Trophoblast cell (in vitro differentiated cells and primary cell): ENCODE measurements around the gene ZNF334.

Source experiments
- DNase-seq, 2 donors: peaks; one replicate each; pipeline ENCODE4 v3.0.0-alpha.2; 2016
- H2AFZ ChIP-seq: 2 replicates; pipeline ENCODE4 v1.6.1; 2013; ENCODE audit warnings: low read length, moderate library complexity, mild to moderate bottlenecking; ENCODE audit not compliant: insufficient read depth, poor library complexity
- H2AK5ac ChIP-seq: 2 replicates; pipeline ENCODE4 v1.6.1; 2013; ENCODE audit warnings: mild to moderate bottlenecking, low read length
- H2BK120ac ChIP-seq: 2 replicates; pipeline ENCODE4 v1.6.1; 2013; ENCODE audit warnings: low read length, mild to moderate bottlenecking, moderate library complexity; ENCODE audit not compliant: insufficient read depth, poor library complexity
- H2BK12ac ChIP-seq: 2 replicates; pipeline ENCODE4 v1.6.1; 2013; ENCODE audit warnings: mild to moderate bottlenecking, low read length, moderate library complexity
- H2BK5ac ChIP-seq: 2 replicates; pipeline ENCODE4 v1.6.1; 2013; ENCODE audit warnings: low read length, low read depth, moderate library complexity, mild to moderate bottlenecking; ENCODE audit not compliant: poor library complexity
- H3K14ac ChIP-seq: 2 replicates; pipeline ENCODE4 v1.6.1; 2013; ENCODE audit warnings: mild to moderate bottlenecking, low read length
- H3K18ac ChIP-seq: 2 replicates; pipeline ENCODE4 v1.6.1; 2013; ENCODE audit warnings: mild to moderate bottlenecking, low read length
- H3K23ac ChIP-seq: 2 replicates; pipeline ENCODE4 v1.6.1; 2013; ENCODE audit warnings: low read length
- H3K27ac ChIP-seq: 2 replicates; pipeline ENCODE4 v1.5.1; 2013; ENCODE audit warnings: low read depth, mild to moderate bottlenecking, inconsistent platforms, low read length, moderate library complexity
- H3K27me3 ChIP-seq: 2 replicates; pipeline ENCODE4 v1.6.1; 2013; ENCODE audit warnings: inconsistent platforms, mild to moderate bottlenecking, low read length, moderate library complexity; ENCODE audit not compliant: insufficient read depth
- H3K36me3 ChIP-seq, 2 experiments: 1 replicate in 1 of 2; 2 replicates in 1 of 2; pipeline ENCODE4 v1.6.1; 2013; ENCODE audit warnings: low read length in 2 of 2, mild to moderate bottlenecking in 2 of 2, moderate library complexity in 1 of 2; ENCODE audit not compliant: insufficient read depth in 2 of 2, control insufficient read depth in 1 of 2
- H3K4ac ChIP-seq: 2 replicates; pipeline ENCODE4 v1.6.1; 2013; ENCODE audit warnings: low read depth, mild to moderate bottlenecking, low read length, moderate library complexity
- H3K4me1 ChIP-seq, 2 experiments: 1 replicate in 1 of 2; 2 replicates in 1 of 2; pipeline ENCODE4 v1.6.1; 2013; ENCODE audit warnings: low read length in 2 of 2, mild to moderate bottlenecking in 2 of 2, moderate library complexity in 1 of 2; ENCODE audit not compliant: insufficient read depth in 2 of 2, control insufficient read depth in 1 of 2
- H3K4me2 ChIP-seq: 2 replicates; pipeline ENCODE4 v1.6.1; 2013; ENCODE audit warnings: inconsistent platforms, mild to moderate bottlenecking, low read length, moderate library complexity
- H3K4me3 ChIP-seq: 2 replicates; pipeline ENCODE4 v1.5.1; 2013; ENCODE audit warnings: mild to moderate bottlenecking, low read depth, low read length, inconsistent platforms
- H3K79me1 ChIP-seq: one replicate; pipeline ENCODE4 v1.6.1; 2013; ENCODE audit warnings: low read length
- H3K79me2 ChIP-seq: 2 replicates; pipeline ENCODE4 v1.6.1; 2013; ENCODE audit warnings: low read length, mild to moderate bottlenecking; ENCODE audit not compliant: control insufficient read depth, insufficient read depth, poor library complexity
- H3K9ac ChIP-seq: 2 replicates; pipeline ENCODE4 v1.6.1; 2013; ENCODE audit warnings: mild to moderate bottlenecking, low read length
- H3K9me3 ChIP-seq: 2 replicates; pipeline ENCODE4 v1.6.1; 2013; ENCODE audit warnings: low read depth, mild to moderate bottlenecking, control low read depth, inconsistent platforms, low read length; ENCODE audit not compliant: insufficient read depth
- H4K12ac ChIP-seq: 2 replicates; pipeline ENCODE4 v1.6.1; 2013; ENCODE audit warnings: low read depth, mild to moderate bottlenecking, low read length, moderate library complexity
- H4K8ac ChIP-seq: 2 replicates; pipeline ENCODE4 v1.6.1; 2013; ENCODE audit warnings: low read depth, mild to moderate bottlenecking, low read length, moderate library complexity
- H4K91ac ChIP-seq: one replicate; pipeline ENCODE4 v1.6.1; 2013; ENCODE audit warnings: low read depth, mild to moderate bottlenecking, low read length, moderate library complexity
- WGBS: extraction: QIAGEN DNeasy Blood & Tissue Kit; methylation state at CpG from one replicate; pipeline ENCODE4 v1.1.7; 2013; ENCODE audit warnings: missing lambda C conversion rate; ENCODE audit not compliant: insufficient read length, insufficient coverage; ENCODE audit errors: extremely low coverage; 5-methylcytosine and 5-hydroxymethylcytosine counted together

ZNF334 gene

GRCh38 chr20:46544576-46544975 lies 31.2 kb upstream of the ZNF334 start:
- H3K4me2 ChIP-seq, result no peak overlapping the region
- H3K36me3 ChIP-seq, result no peaks in the 10 kb centered on the region
- no peak overlapping the region for H2BK5ac ChIP-seq
- H3K4ac ChIP-seq, result no peak overlapping the region
- no peak overlapping the region for H3K18ac ChIP-seq
- peaks cover 1% of the 10 kb centered on the region for H3K9me3 ChIP-seq
- H3K79me2 ChIP-seq, result no peaks in the 10 kb centered on the region
- no peak overlapping the region for H2AK5ac ChIP-seq
- H4K12ac ChIP-seq, result no peak overlapping the region
- no peaks in the 10 kb centered on the region for H3K4me1 ChIP-seq
- WGBS, result no CpG with 5 or more reads among the region's 3 CpGs
- no peak for DNase-seq
- no peak overlapping the region for H3K23ac ChIP-seq
- no peak overlapping the region for H4K91ac ChIP-seq
- no peak overlapping the region for H3K9ac ChIP-seq
- no peak overlapping the region for H3K14ac ChIP-seq
- H3K4me3 ChIP-seq, result no peak overlapping the region
- no peak overlapping the region for H2BK12ac ChIP-seq
- no peak overlapping the region for H2BK120ac ChIP-seq
- no peak overlapping the region for H2AFZ ChIP-seq
- H3K27me3 ChIP-seq, result no peaks in the 10 kb centered on the region
- H3K79me1 ChIP-seq, result no peaks in the 10 kb centered on the region
- H3K27ac ChIP-seq, result no peak overlapping the region
- H4K8ac ChIP-seq, result no peak overlapping the region

- H3K27ac ChIP-seq, result no peak overlapping the region
These were observed 30.6 kb upstream of the ZNF334 start for GRCh38 chr20:46543959-46544358.

GRCh38 chr20:46543033-46543432 lies 29.7 kb upstream of the ZNF334 start:
- no peak overlapping the region for H4K8ac ChIP-seq
- no peak overlapping the region for H3K4ac ChIP-seq
- H3K4me3 ChIP-seq, result no peak overlapping the region
- H3K14ac ChIP-seq, result no peak overlapping the region
- H4K12ac ChIP-seq, result no peak overlapping the region
- H2BK5ac ChIP-seq, result no peak overlapping the region
- H2AK5ac ChIP-seq, result no peak overlapping the region
- no peak overlapping the region for H3K27ac ChIP-seq
- H3K9me3 ChIP-seq, result peaks cover 1% of the 10 kb centered on the region
- no peak overlapping the region for H3K9ac ChIP-seq
- H3K79me2 ChIP-seq, result no peaks in the 10 kb centered on the region
- no peaks in the 10 kb centered on the region for H3K4me1 ChIP-seq
- no peak overlapping the region for H3K23ac ChIP-seq
- no peaks in the 10 kb centered on the region for H3K27me3 ChIP-seq
- H3K18ac ChIP-seq, result no peak overlapping the region
- WGBS, result no CpG with 5 or more reads among the region's 4 CpGs
- no peak overlapping the region for H2BK12ac ChIP-seq
- no peak overlapping the region for H3K4me2 ChIP-seq
- H3K36me3 ChIP-seq, result no peaks in the 10 kb centered on the region
- no peaks in the 10 kb centered on the region for H3K79me1 ChIP-seq
- H2BK120ac ChIP-seq, result no peak overlapping the region
- H2AFZ ChIP-seq, result no peak overlapping the region
- H4K91ac ChIP-seq, result no peak overlapping the region
- no peak for DNase-seq

More at GRCh38 chr20:46543959-46544358, 30.6 kb upstream of the ZNF334 start:
- H4K91ac ChIP-seq, result no peak overlapping the region
- peaks cover 1% of the 10 kb centered on the region for H3K9me3 ChIP-seq
- H3K27me3 ChIP-seq, result no peaks in the 10 kb centered on the region
- H3K79me2 ChIP-seq, result no peaks in the 10 kb centered on the region
- H3K9ac ChIP-seq, result no peak overlapping the region
- H4K12ac ChIP-seq, result no peak overlapping the region
- no peak overlapping the region for H3K4ac ChIP-seq
- H4K8ac ChIP-seq, result no peak overlapping the region
- no peak overlapping the region for H2AFZ ChIP-seq
- H2BK12ac ChIP-seq, result no peak overlapping the region
- no peak for DNase-seq
- no peak overlapping the region for H3K14ac ChIP-seq
- H2BK120ac ChIP-seq, result no peak overlapping the region
- no peaks in the 10 kb centered on the region for H3K36me3 ChIP-seq
- H3K79me1 ChIP-seq, result no peaks in the 10 kb centered on the region
- H3K4me1 ChIP-seq, result no peaks in the 10 kb centered on the region
- H3K18ac ChIP-seq, result no peak overlapping the region
- no peak overlapping the region for H3K4me3 ChIP-seq
- H2BK5ac ChIP-seq, result no peak overlapping the region
- no CpG with 5 or more reads among the region's 1 CpG for WGBS
- no peak overlapping the region for H2AK5ac ChIP-seq
- no peak overlapping the region for H3K23ac ChIP-seq
- H3K4me2 ChIP-seq, result no peak overlapping the region

GRCh38 chr20:46541229-46541935 lies 28.0 kb upstream of the ZNF334 start:
- no peak overlapping the region for H3K9ac ChIP-seq
- no peak for DNase-seq
- no peak overlapping the region for H3K23ac ChIP-seq
- H3K18ac ChIP-seq, result no peak overlapping the region
- H3K4ac ChIP-seq, result no peak overlapping the region
- no peak overlapping the region for H3K27ac ChIP-seq
- H2BK12ac ChIP-seq, result no peak overlapping the region
- H3K79me1 ChIP-seq, result no peaks in the 10 kb centered on the region
- no peak overlapping the region for H3K4me2 ChIP-seq
- no peaks in the 10 kb centered on the region for H3K79me2 ChIP-seq
- no peaks in the 10 kb centered on the region for H3K4me1 ChIP-seq
- no peaks in the 10 kb centered on the region for H3K36me3 ChIP-seq
- no peak overlapping the region for H2BK120ac ChIP-seq
- no peak overlapping the region for H2AK5ac ChIP-seq
- H4K12ac ChIP-seq, result no peak overlapping the region
- no peaks in the 10 kb centered on the region for H3K27me3 ChIP-seq
- no peak overlapping the region for H4K8ac ChIP-seq
- H4K91ac ChIP-seq, result no peak overlapping the region
- no peak overlapping the region for H3K4me3 ChIP-seq
- no CpG with 5 or more reads among the region's 36 CpGs for WGBS
- peaks cover 1% of the 10 kb centered on the region for H3K9me3 ChIP-seq
- H2BK5ac ChIP-seq, result no peak overlapping the region
- no peak overlapping the region for H3K14ac ChIP-seq
- no peak overlapping the region for H2AFZ ChIP-seq
